Activated naive CD4-positive, alpha-beta T cell treated with anti-CD3 and anti-CD28 coated beads, Interleukin-2, amount 10 ng/mL, durations not matched to agents 7 days and 5 days (primary cell): Measurements from ENCODE around the gene SLC7A8.

ENCODE experiments used
- CTCF ChIA-PET: fragments of 350-600 bp; sonication (Branson Sonifier 250); formaldehyde crosslinking; loops from one replicate; lab custom pipeline; 2021; ENCODE audit warnings: antibody characterized with exemption; lab: Charles Lee
- DNase-seq: peaks from one replicate; pipeline ENCODE4 v3.0.0-alpha.2; 2020
- H3K27ac Mint-ChIP-seq: one replicate; pipeline ENCODE4 v1.8.0; 2021; ENCODE audit warnings: mild to moderate bottlenecking, moderate library complexity, mixed read lengths
- H3K27me3 Mint-ChIP-seq: one replicate; pipeline ENCODE4 v1.8.0; 2021; ENCODE audit warnings: mild to moderate bottlenecking, mixed read lengths
- H3K36me3 Mint-ChIP-seq: one replicate; pipeline ENCODE4 v1.8.0; 2021; ENCODE audit warnings: mixed read lengths
- H3K4me1 Mint-ChIP-seq: one replicate; pipeline ENCODE4 v1.8.0; 2021; ENCODE audit warnings: mixed read lengths
- H3K4me3 Mint-ChIP-seq: one replicate; pipeline ENCODE4 v1.8.0; 2021; ENCODE audit warnings: mild to moderate bottlenecking, moderate library complexity, mixed read lengths
- H3K9me3 Mint-ChIP-seq: one replicate; pipeline ENCODE4 v1.8.0; 2021; ENCODE audit warnings: mixed read lengths

Gene SLC7A8

GRCh38 chr14:23143911-23144310 lies 39.5 kb downstream of the SLC7A8 start:
- Mint-ChIP-seq H3K27me3 (peaks cover 53% of the 10 kb centered on the region), H3K36me3 (no peaks in the 10 kb centered on the region), H3K9me3 (no peaks in the 10 kb centered on the region), H3K27ac (no peak overlapping the region), H3K4me3 (no peak overlapping the region), H3K4me1 (no peaks in the 10 kb centered on the region)
- DNase-seq: no peak
- CTCF ChIA-PET: interaction anchor here (1.7 kb wide), 1 partner anchor 23 kb away, joined by 5 read pairs; no protein-coding TSS in a partner anchor

- CTCF ChIA-PET: no interaction called here
- H3K9me3 Mint-ChIP-seq: no peaks in the 10 kb centered on the region
- no peak overlapping the region for H3K27ac Mint-ChIP-seq
Measured at GRCh38 chr14:23142826-23143225, 40.6 kb downstream of the SLC7A8 start.

DNA sequence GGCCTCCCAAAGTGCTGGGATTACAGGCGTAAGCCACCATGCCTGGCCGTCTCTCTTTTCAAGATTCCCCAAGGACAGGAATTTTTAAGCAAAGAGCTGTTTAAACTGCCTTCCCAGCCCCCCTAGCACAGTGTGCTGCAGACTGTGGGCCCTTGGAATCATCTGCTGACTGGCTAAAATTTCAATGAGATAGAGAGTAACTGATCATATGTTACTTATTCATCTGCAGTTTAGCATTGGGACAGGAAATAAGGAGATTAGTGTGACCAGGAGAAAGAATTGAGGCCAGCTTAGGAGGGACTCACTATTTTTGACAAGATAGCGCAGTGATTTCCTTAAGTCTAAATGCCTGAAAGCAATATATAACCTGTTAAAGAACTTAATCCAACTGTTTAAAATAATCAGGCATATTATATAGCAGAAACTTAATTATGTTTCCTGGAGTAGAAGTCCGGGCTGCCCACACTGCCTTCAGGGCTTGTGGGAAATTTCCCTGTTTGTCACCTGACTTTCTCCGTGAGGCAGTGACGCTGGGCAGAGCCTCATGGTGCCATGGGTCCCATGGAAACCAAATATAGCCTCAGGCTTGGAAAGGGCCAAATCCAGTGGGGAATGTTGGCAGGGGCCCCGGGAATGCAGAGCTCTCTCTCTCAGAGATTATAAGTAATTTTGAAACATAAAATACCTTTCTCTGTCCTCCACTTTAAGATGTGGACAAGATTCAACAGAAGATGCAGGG lies 41.6 kb downstream of the SLC7A8 start:
- no peak for DNase-seq
- CTCF ChIA-PET: no interaction called here
- H3K9me3 Mint-ChIP-seq: no peaks in the 10 kb centered on the region
- no peak overlapping the region for H3K27ac Mint-ChIP-seq
- no peak overlapping the region for H3K4me3 Mint-ChIP-seq
- H3K27me3 Mint-ChIP-seq: peaks cover 48% of the 10 kb centered on the region
- H3K4me1 Mint-ChIP-seq: no peaks in the 10 kb centered on the region
- H3K36me3 Mint-ChIP-seq: no peaks in the 10 kb centered on the region

More at GRCh38 chr14:23142826-23143225, 40.6 kb downstream of the SLC7A8 start:
- H3K4me1 Mint-ChIP-seq: no peaks in the 10 kb centered on the region
- peaks cover 53% of the 10 kb centered on the region for H3K27me3 Mint-ChIP-seq
- no peak overlapping the region for H3K4me3 Mint-ChIP-seq
- H3K36me3 Mint-ChIP-seq: no peaks in the 10 kb centered on the region
- no peak for DNase-seq

DNA sequence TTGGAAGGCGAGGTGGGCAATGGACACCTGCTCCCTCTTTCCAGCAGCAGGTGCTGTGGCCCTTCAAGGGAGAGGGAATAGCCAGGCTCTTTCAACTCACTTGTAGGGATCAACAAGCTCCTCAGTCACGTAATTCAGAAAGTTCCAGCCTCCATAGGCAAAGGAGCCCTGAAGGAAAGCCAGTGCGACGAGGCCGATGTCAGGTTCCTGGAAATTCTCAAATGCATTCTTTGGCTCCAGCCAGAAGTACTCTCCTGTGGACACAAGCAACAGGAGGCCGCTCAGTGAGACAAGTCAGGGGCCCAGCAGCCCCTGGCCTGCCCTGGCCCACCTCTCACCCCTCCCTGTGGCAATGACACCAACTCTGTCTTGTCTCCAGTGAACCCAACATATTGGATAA lies 43.1 kb downstream of the SLC7A8 start:
- Mint-ChIP-seq H3K36me3 (no peaks in the 10 kb centered on the region), H3K4me1 (no peaks in the 10 kb centered on the region), H3K27me3 (peaks cover 35% of the 10 kb centered on the region), H3K9me3 (no peaks in the 10 kb centered on the region), H3K27ac (no peak overlapping the region), H3K4me3 (no peak overlapping the region)
- no peak for DNase-seq
- CTCF ChIA-PET: interaction anchor here (1.0 kb wide), 1 partner anchor 47 kb away, joined by 3 read pairs; no protein-coding TSS in a partner anchor

- H3K36me3 Mint-ChIP-seq: no peaks in the 10 kb centered on the region
- CTCF ChIA-PET: interaction anchor here (1.0 kb wide), 1 partner anchor 47 kb away, joined by 3 read pairs; no protein-coding TSS in a partner anchor
- no peaks in the 10 kb centered on the region for H3K9me3 Mint-ChIP-seq
- no peak overlapping the region for H3K4me3 Mint-ChIP-seq
- no peak for DNase-seq
- H3K27ac Mint-ChIP-seq: no peak overlapping the region
- no peaks in the 10 kb centered on the region for H3K4me1 Mint-ChIP-seq
- H3K27me3 Mint-ChIP-seq: peaks cover 35% of the 10 kb centered on the region
Measured at GRCh38 chr14:23139874-23140273, 43.6 kb downstream of the SLC7A8 start.

- Mint-ChIP-seq H3K4me1 (no peaks in the 10 kb centered on the region), H3K36me3 (no peaks in the 10 kb centered on the region), H3K9me3 (no peaks in the 10 kb centered on the region), H3K27me3 (peaks cover 35% of the 10 kb centered on the region), H3K27ac (no peak overlapping the region), H3K4me3 (no peak overlapping the region)
- DNase-seq: no peak
- CTCF ChIA-PET: no interaction called here
Measured at GRCh38 chr14:23137813-23138535, 45.5 kb downstream of the SLC7A8 start.

DNA sequence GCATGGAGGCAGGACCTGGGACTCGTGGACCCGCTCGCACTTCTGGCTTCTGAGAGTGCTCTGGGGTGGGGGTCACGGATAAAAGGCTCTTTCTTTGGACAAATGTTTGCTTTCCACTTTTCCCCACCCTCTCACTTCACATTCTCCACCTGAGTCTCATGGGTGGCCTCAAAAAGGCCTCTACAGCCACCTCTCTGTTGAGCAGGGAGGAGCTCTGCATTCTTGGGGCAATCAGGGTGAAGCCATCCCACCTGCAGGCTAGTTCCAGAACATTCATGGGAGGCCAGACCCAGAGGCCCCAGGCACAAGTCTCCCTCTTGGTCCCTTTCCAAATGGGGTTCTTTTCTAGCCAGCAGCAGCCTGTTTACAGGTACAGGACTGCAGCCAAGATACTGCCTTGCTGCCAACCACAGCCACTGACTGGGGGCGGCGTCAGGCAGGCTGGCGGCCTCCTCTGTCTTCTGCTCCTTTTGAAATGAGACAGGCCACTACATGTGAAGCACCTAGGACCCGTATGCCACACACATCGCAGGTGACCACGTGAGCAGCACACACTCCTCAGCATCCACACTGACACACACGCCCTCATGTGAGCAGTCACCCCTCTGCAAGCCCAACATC lies 46.2 kb downstream of the SLC7A8 start:
- H3K36me3 Mint-ChIP-seq: no peaks in the 10 kb centered on the region
- no peaks in the 10 kb centered on the region for H3K4me1 Mint-ChIP-seq
- DNase-seq: no peak
- H3K4me3 Mint-ChIP-seq: no peak overlapping the region
- peaks cover 30% of the 10 kb centered on the region for H3K27me3 Mint-ChIP-seq
- no peak overlapping the region for H3K27ac Mint-ChIP-seq
- no peaks in the 10 kb centered on the region for H3K9me3 Mint-ChIP-seq
- CTCF ChIA-PET: no interaction called here

DNA sequence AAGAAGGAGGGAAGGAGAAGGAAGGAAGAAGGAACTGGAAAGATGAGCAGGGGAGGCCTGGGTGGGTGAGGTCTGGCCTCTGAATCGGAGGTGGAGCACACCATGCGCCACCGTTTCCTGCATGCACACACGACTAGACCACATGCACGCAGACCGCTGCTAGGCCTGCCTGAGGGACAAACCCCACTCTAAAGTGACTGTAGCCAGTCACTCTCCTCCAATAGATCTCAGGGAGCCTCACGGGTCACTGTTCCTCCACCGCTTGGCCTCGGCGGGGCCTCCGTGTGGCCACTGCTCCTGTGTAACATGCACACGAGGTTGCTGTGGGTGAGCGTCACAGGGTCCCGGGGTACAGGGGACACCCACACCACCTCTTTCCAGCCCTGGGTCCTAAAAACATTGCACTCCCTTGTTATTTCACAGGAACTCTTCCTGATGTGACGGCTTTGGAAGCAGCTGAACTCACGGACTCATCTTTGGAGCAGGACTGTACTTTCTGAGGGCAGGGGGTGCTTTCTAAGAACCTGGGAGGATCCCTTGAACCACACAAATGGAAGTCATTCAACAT lies 46.8 kb downstream of the SLC7A8 start:
- Mint-ChIP-seq H3K27ac (no peak overlapping the region), H3K9me3 (no peaks in the 10 kb centered on the region), H3K36me3 (no peaks in the 10 kb centered on the region), H3K4me1 (no peaks in the 10 kb centered on the region), H3K27me3 (peaks cover 25% of the 10 kb centered on the region), H3K4me3 (no peak overlapping the region)
- no peak for DNase-seq
- CTCF ChIA-PET: no interaction called here

DNA sequence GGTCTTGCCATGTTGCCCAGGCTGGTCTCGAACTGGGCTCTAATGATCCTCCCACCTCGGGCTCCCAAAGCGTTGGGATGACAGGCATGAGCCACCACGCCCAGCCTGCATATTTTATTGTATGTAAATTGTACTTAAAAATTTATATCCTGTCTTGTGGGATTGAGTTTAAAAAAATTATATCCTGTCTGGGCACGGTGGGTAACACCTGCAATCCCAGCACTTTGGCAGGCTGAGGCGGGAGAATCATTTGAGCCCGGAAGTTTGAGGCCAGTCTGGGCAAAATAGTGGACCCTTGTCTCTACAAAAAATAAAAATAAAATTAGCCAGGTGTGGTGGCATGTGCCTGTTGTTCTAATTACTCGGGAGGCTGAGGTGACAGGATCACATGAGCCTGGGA lies 50.5 kb downstream of the SLC7A8 start:
- Mint-ChIP-seq H3K27me3 (peaks cover 12% of the 10 kb centered on the region), H3K9me3 (no peaks in the 10 kb centered on the region)

DNA sequence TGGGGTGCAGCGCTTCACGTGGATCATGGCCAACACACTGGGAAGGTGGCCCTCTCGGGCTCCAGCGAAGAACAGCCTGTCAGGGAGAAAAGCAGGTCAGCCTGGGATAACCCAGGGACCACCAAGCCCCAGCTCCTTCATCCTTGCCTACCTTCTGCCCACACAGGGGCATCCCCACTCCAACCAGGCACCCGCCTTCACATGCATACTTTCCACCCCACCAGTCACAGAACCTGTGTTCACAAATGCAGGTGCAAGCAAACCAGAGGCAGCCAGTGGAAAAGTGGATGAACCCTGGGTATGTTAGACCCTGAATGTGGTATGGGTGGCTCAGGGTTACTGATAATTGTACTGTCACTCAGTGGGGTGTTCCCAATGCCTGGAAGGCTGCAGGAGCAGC lies 52.0 kb downstream of the SLC7A8 start:
- Mint-ChIP-seq H3K27me3 (peaks cover 12% of the 10 kb centered on the region), H3K9me3 (no peaks in the 10 kb centered on the region), H3K4me3 (no peak overlapping the region), H3K27ac (no peak overlapping the region), H3K36me3 (no peaks in the 10 kb centered on the region), H3K4me1 (peaks cover 9% of the 10 kb centered on the region)
- CTCF ChIA-PET: interaction anchor here (1.0 to 2.9 kb wide), 2 partner anchors 10 to 56 kb away, joined by 3 to 15 read pairs; no protein-coding TSS in a partner anchor
- DNase-seq: no peak

More for the DNA sequence above, 50.5 kb downstream of the SLC7A8 start:
- Mint-ChIP-seq H3K27ac (no peak overlapping the region), H3K4me3 (no peak overlapping the region), H3K36me3 (no peaks in the 10 kb centered on the region), H3K4me1 (peaks cover 6% of the 10 kb centered on the region)
- no peak for DNase-seq
- CTCF ChIA-PET: no interaction called here

DNA sequence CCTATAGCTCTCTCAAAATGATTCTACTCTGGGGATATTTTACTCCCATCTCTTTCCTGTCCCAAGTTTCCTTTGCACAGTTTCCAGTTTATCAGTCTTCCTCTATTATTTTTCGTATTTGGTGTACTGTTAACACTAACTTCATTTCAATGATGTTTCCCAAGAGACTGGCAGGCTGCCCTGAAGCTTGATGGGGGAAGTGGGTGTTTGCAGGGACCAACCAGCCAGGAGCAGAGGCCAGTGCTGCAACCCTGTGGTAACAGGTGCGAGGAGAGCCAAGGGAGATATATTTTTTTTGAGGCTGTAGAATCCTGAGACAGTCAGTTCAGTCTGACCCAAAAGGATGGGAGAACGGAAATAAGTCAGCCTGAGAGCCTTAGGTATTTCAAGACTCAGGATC lies 52.6 kb downstream of the SLC7A8 start:
- Mint-ChIP-seq H3K4me1 (peaks cover 9% of the 10 kb centered on the region), H3K27me3 (peaks cover 18% of the 10 kb centered on the region), H3K9me3 (no peaks in the 10 kb centered on the region), H3K4me3 (no peak overlapping the region), H3K27ac (no peak overlapping the region), H3K36me3 (no peaks in the 10 kb centered on the region)
- CTCF ChIA-PET: interaction anchor here (0.5 to 2.9 kb wide), 4 partner anchors 10 to 1040 kb away, joined by 3 to 15 read pairs (median 6); no protein-coding TSS in a partner anchor
- no peak for DNase-seq

DNA sequence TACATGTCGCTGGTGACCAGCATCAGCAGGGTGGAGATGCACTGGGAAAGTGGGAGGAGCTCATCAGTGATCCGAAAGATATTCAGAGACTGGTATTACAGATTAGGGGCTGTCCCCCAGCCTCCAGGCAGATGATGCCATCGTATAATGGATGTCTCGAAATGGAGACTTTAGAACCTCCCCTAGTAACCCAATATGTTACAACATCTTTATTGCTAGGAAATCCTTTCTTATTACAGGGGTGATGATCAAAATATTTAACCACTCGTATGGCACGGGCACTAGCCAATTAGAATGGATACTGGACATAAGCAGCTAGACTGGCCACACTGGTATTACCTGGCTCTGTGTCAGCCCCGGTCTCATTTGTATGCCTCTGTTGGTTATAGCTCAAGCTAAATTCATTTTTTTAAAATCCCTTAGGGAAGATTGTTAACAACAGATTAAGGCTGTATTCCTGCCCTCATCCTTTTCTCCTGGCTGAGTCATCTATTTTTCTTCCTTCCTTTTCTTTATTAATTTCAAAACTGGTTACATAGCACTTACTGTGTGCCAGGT lies 53.6 kb downstream of the SLC7A8 start:
- H3K4me3 Mint-ChIP-seq: no peak overlapping the region
- CTCF ChIA-PET: interaction anchor here (1.1 to 2.9 kb wide), 3 partner anchors 9 to 72 kb away, joined by 3 to 15 read pairs (median 10); no protein-coding TSS in a partner anchor
- H3K27ac Mint-ChIP-seq: no peak overlapping the region
- H3K36me3 Mint-ChIP-seq: no peaks in the 10 kb centered on the region
- peaks cover 9% of the 10 kb centered on the region for H3K4me1 Mint-ChIP-seq
- H3K9me3 Mint-ChIP-seq: no peaks in the 10 kb centered on the region
- peaks cover 23% of the 10 kb centered on the region for H3K27me3 Mint-ChIP-seq
- DNase-seq: no peak

GRCh38 chr14:23128969-23129758 lies 54.3 kb downstream of the SLC7A8 start:
- H3K4me3 Mint-ChIP-seq: no peak overlapping the region
- no peak overlapping the region for H3K27ac Mint-ChIP-seq
- H3K36me3 Mint-ChIP-seq: no peaks in the 10 kb centered on the region
- H3K9me3 Mint-ChIP-seq: no peaks in the 10 kb centered on the region
- CTCF ChIA-PET: interaction anchor here (2.3 to 2.9 kb wide), 2 partner anchors 8 to 57 kb away, joined by 10 to 15 read pairs; no protein-coding TSS in a partner anchor
- no peak for DNase-seq
- peaks cover 9% of the 10 kb centered on the region for H3K4me1 Mint-ChIP-seq
- peaks cover 23% of the 10 kb centered on the region for H3K27me3 Mint-ChIP-seq
